Endothelial cell of umbilical vein (primary cell): Measurements from ENCODE around the gene NOL8. TPM values are rescaled to one million over a fixed set of nuclear protein-coding genes. Genes with fewer than 3 reads are reported as not detected.

ENCODE experiments used
- BruUV-seq: library from RNA; stranded (reverse); fragments of 400-500 nt; replicated peaks from 2 replicates; lab custom pipeline; 2021; lab: Mats Ljungman, UMichigan
- CTCF ChIA-PET: fragments of 300-600, 350-600 bp; sonication (Branson Sonifier 250); formaldehyde crosslinking; loops from one replicate; lab custom pipeline; 2021; ENCODE audit warnings: antibody characterized with exemption, inconsistent platforms; lab: Charles Lee
- POLR2A ChIA-PET: fragments of 300-600, 350-600 bp; sonication (Branson Sonifier 250); formaldehyde crosslinking; loops from one replicate; lab custom pipeline; 2021; ENCODE audit warnings: antibody characterized with exemption, inconsistent platforms; lab: Charles Lee
- DNase-seq: peaks from one replicate; pipeline ENCODE4 v3.0.0-alpha.2; 2011; ENCODE audit warnings: low read depth, low spot score
- FAIRE-seq: peaks from 2 replicates; lab custom pipeline; 2011; peaks lifted over from hg19 to GRCh38; lab: Jason Lieb, UNC
- H2AFZ ChIP-seq: 2 replicates; pipeline ENCODE4 v1.6.0; 2012; ENCODE audit warnings: low read depth, low read length, control low read depth, inconsistent platforms
- H3K27ac ChIP-seq: 2 replicates; pipeline ENCODE4 v1.5.1; 2011; ENCODE audit warnings: low read depth, mild to moderate bottlenecking, control low read depth, low read length, moderate library complexity; ENCODE audit not compliant: insufficient read depth
- H3K27me3 ChIP-seq, 2 experiments: 2 replicates each; pipeline versions ENCODE4 v1.6.0 to v1.6.1; 2011; ENCODE audit warnings: low read length in 2 of 2, mixed read lengths in 1 of 2; ENCODE audit not compliant: control insufficient read depth in 2 of 2, insufficient read depth in 2 of 2
- H3K36me3 ChIP-seq, 2 experiments: 2 replicates in 1 of 2; 3 replicates in 1 of 2; pipeline ENCODE4 v1.5.1; 2011; ENCODE audit warnings: low read length in 2 of 2, mild to moderate bottlenecking in 1 of 2, moderate library complexity in 1 of 2; ENCODE audit not compliant: control insufficient read depth in 2 of 2, insufficient read depth in 2 of 2; ENCODE audit errors: extremely low read depth in 1 of 2
- H3K4me1 ChIP-seq: 3 replicates; pipeline ENCODE4 v1.5.1; 2011; ENCODE audit warnings: mild to moderate bottlenecking, low read length; ENCODE audit not compliant: control insufficient read depth, insufficient read depth; ENCODE audit errors: extremely low read depth
- H3K4me2 ChIP-seq: 2 replicates; pipeline ENCODE4 v1.6.1; 2011; ENCODE audit warnings: low read length, control low read depth, mixed read lengths; ENCODE audit not compliant: insufficient read depth
- H3K4me3 ChIP-seq, 3 experiments: fragments of 200-600 bp in 1 of 3; sonication (generic), shearing (Covaris generic) in 1 of 3; replicated peaks in 1 of 3; 2 replicates each; pipeline ENCODE4 v1.5.1; 2011 to 2016; ENCODE audit warnings: control low read depth in 3 of 3, low read length in 3 of 3, mild to moderate bottlenecking in 2 of 3, inconsistent platforms in 1 of 3, low read depth in 1 of 3, moderate library complexity in 1 of 3; ENCODE audit not compliant: insufficient read depth in 1 of 3
- H3K79me2 ChIP-seq: 2 replicates; pipeline ENCODE4 v1.6.0; 2012; ENCODE audit warnings: low read length, inconsistent platforms; ENCODE audit not compliant: control insufficient read depth, insufficient read depth
- H3K9ac ChIP-seq: replicated peaks from 2 replicates; pipeline ENCODE3; 2011; ENCODE audit warnings: low read length, control low read depth; ENCODE audit not compliant: insufficient read depth; ENCODE audit errors: extremely low read depth
- H3K9me1 ChIP-seq: replicated peaks from 3 replicates; pipeline ENCODE4 v1.6.0; 2011; ENCODE audit warnings: mild to moderate bottlenecking, low read length; ENCODE audit not compliant: control insufficient read depth, insufficient read depth; ENCODE audit errors: extremely low read depth
- H3K9me3 ChIP-seq: replicated peaks from 2 replicates; pipeline ENCODE4 v1.5.1; 2012; ENCODE audit warnings: low read length, inconsistent platforms; ENCODE audit not compliant: control insufficient read depth, insufficient read depth
- H4K20me1 ChIP-seq: replicated peaks from 2 replicates; pipeline ENCODE3; 2011; ENCODE audit warnings: mild to moderate bottlenecking, low read length; ENCODE audit not compliant: control insufficient read depth, insufficient read depth; ENCODE audit errors: extremely low read depth
- CTCF ChIP-seq, 2 donors: IDR thresholded peaks; 1 replicate in 1 of 2; 2 replicates in 1 of 2; pipeline ENCODE4 v1.5.1; 2011; ENCODE audit warnings: low read length in 2 of 2, mild to moderate bottlenecking in 2 of 2, moderate library complexity in 2 of 2, control low read depth in 1 of 2, inconsistent platforms in 1 of 2, low read depth in 1 of 2; ENCODE audit not compliant: insufficient read depth in 1 of 2; ENCODE audit errors: extremely low read depth in 1 of 2
- EZH2 ChIP-seq: IDR thresholded peaks from 2 replicates; pipeline ENCODE4 v1.6.1; 2012; ENCODE audit warnings: borderline replicate concordance, low read depth, mild to moderate bottlenecking, moderate library complexity, low read length, inconsistent platforms; ENCODE audit not compliant: severe bottlenecking
- FOS ChIP-seq: IDR thresholded peaks from 2 replicates; pipeline ENCODE4 v1.6.1; 2011; ENCODE audit warnings: mild to moderate bottlenecking, low read length, moderate library complexity, borderline replicate concordance; ENCODE audit not compliant: insufficient read depth
- GATA2 ChIP-seq: IDR thresholded peaks from 2 replicates; pipeline ENCODE4 v1.7.0; 2011; ENCODE audit warnings: low read depth, mild to moderate bottlenecking, moderate library complexity, mixed read lengths, low read length; ENCODE audit not compliant: insufficient read length, insufficient read depth
- JUN ChIP-seq: IDR thresholded peaks from 2 replicates; pipeline ENCODE4 v1.6.1; 2011; ENCODE audit warnings: borderline replicate concordance, low read depth; ENCODE audit not compliant: insufficient read length, insufficient read depth
- MAX ChIP-seq: IDR thresholded peaks from 2 replicates; pipeline ENCODE4 v1.6.1; 2011; ENCODE audit not compliant: insufficient read depth, insufficient read length
- MYC ChIP-seq: IDR thresholded peaks from one replicate; pipeline ENCODE4 v1.6.1; 2011; ENCODE audit warnings: mild to moderate bottlenecking, low read depth, low read length
- POLR2A ChIP-seq: IDR thresholded peaks from 2 replicates; pipeline ENCODE4 v1.6.1; 2012; ENCODE audit warnings: low read depth, mild to moderate bottlenecking, control low read depth, low read length
- POLR2AphosphoS5 ChIP-seq: IDR thresholded peaks from 2 replicates; pipeline ENCODE4 v1.6.1; 2012; ENCODE audit warnings: low read depth, mild to moderate bottlenecking, control low read depth, low read length, moderate library complexity; ENCODE audit not compliant: insufficient read depth
- dilution Hi-C: fragments of 300-500 bp; cut with MboI; formaldehyde crosslinking; loops from one replicate; pipeline ENCODE4 v1.15.0; 2019; ENCODE audit warnings: low sequenced_read_pairs; ENCODE audit not compliant: extremely low pct_ligation_motif_present
- intact Hi-C: fragments of 100-400 bp; cut with micrococcal nuclease; formaldehyde crosslinking; loops from one replicate; pipeline ENCODE4 v1.10.0; 2022
- polyA plus RNA-seq, 4 experiments: library from polyadenylated mRNA; depleted of rRNA in 3 of 4; stranded (reverse) in 3 of 4; unstranded in 1 of 4; fragments of >200 nt; gene quantifications; 2 replicates each; pipeline versions ENCODE4 v1.2.1 to v1.2.3, GENCODE V29; 2011 to 2012; ENCODE audit warnings: missing spikeins in 1 of 4
- total RNA-seq: library from RNA; stranded (reverse); gene quantifications from 2 replicates; pipeline ENCODE4 v1.2.3, GENCODE V29; 2021

NOL8 gene
- total and polyA plus RNA-seq, 2 donors (not counting 3 experiments of a cell fraction or from before 2014, with no cell fraction given) = 5.6 to 41.6 TPM

- H3K79me2 ChIP-seq = no peaks in the 10 kb centered on the region
- no TSS peak for BruUV-seq
- dilution Hi-C loops (no loop called here), intact Hi-C loops (no loop called here)
- no peak overlapping the region for H3K9ac ChIP-seq
- TF ChIP-seq CTCF (IDR thresholded peaks at IDR 0.05; ENCODE audit: extremely low read depth in 1 of 2, insufficient read depth in 1 of 2, low read depth in 1 of 2, low read length in 2 of 2) = no peak
- TF ChIP-seq FOS = no peak
- TF ChIP-seq MYC = no peak
- no peak for TF ChIP-seq POLR2AphosphoS5
- no peak for TF ChIP-seq EZH2
- TF ChIP-seq GATA2 = no peak
- no peak for TF ChIP-seq JUN
- TF ChIP-seq POLR2A = no peak
- TF ChIP-seq MAX = no peak
- H3K4me2 ChIP-seq = no peak overlapping the region
- no peaks in the 10 kb centered on the region for H3K9me1 ChIP-seq
- H3K4me3 ChIP-seq = no peak overlapping the region
- DNase-seq (no peak), FAIRE-seq (no peak)
- CTCF ChIA-PET = interaction anchor here (1.0 to 1.8 kb wide), 4 partner anchors 9 to 88 kb away, joined by 3 to 5 read pairs (median 4); no protein-coding TSS in a partner anchor
- no peaks in the 10 kb centered on the region for H3K27me3 ChIP-seq
- no peaks in the 10 kb centered on the region for H4K20me1 ChIP-seq
- no peak overlapping the region for H2AFZ ChIP-seq
- no peaks in the 10 kb centered on the region for H3K4me1 ChIP-seq
- POLR2A ChIA-PET = no interaction called here
- no peaks in the 10 kb centered on the region for H3K9me3 ChIP-seq
- no peaks in the 10 kb centered on the region for H3K36me3 ChIP-seq
- no peak overlapping the region for H3K27ac ChIP-seq
Measured at GRCh38 chr9:92350740-92351133, 25.6 kb upstream of the NOL8 start.
